A673 (cell line): ENCODE measurements around the gene CANX.

Source experiments
- CTCF ChIP-seq: fragments of 300-800, 200-600 bp; sonication (generic); conservative IDR thresholded peaks from 2 replicates; pipeline ENCODE4 v1.5.1; 2017; ENCODE audit warnings: low read depth, mild to moderate bottlenecking, antibody characterized with exemption, low read length, moderate library complexity, mixed read lengths
- EZH2 ChIP-seq: fragments of 200-600 bp; sonication (generic); IDR thresholded peaks from 2 replicates; pipeline ENCODE4 v1.6.1; 2017; ENCODE audit warnings: borderline replicate concordance, low read depth, mild to moderate bottlenecking, mixed read lengths, antibody characterized with exemption, low read length; ENCODE audit not compliant: poor library complexity, severe bottlenecking

- TF ChIP-seq CTCF (no peak), EZH2 (no peak)
Measured at GRCh38 chr5:179755022-179755421, 56.3 kb downstream of the CANX start.
